Measurements from ENCODE around the gene CEP57L1.

GRCh38 chr6:109103942-109104341, 8.6 kb downstream of the CEP57L1 start:
- TF ChIP-seq CTCF (IDR thresholded peaks at IDR 0.05; ENCODE audit: poor library complexity), result no peak
- no peak for TF ChIP-seq EZH2 (IDR thresholded peaks at IDR 0.05; ENCODE audit: borderline replicate concordance)
- TF ChIP-seq EZH2phosphoT487 (IDR thresholded peaks at IDR 0.05; ENCODE audit: low read depth, severe bottlenecking, unreplicated experiment), result no peak
